Measurements from ENCODE around the gene MCF2L. TPM values are rescaled to one million over a fixed set of nuclear protein-coding genes. Genes with fewer than 3 reads are reported as not detected.

Gene MCF2L
- total RNA-seq, 2 donors from 2014 or later, result 48.0 to 49.9 TPM

- Mint-ChIP-seq H3K27me3 (ENCODE audit: insufficient read depth) (peaks cover 2% of the 10 kb centered on the region), H3K4me1 (peaks cover 30% of the 10 kb centered on the region), H3K9me3 (no peaks in the 10 kb centered on the region), H3K4me3 (no peak overlapping the region), H3K27ac (no peak overlapping the region), H3K36me3 (ENCODE audit: low read depth) (peaks cover 2% of the 10 kb centered on the region)
- no peaks in the 10 kb centered on the region for H3K4me1 ChIP-seq (ENCODE audit: control insufficient read depth, insufficient read depth, low read length)
- no peaks in the 10 kb centered on the region for H3K36me3 ChIP-seq (ENCODE audit: control insufficient read depth, insufficient read depth, low read length)
- H3K27ac ChIP-seq (ENCODE audit: low read depth, low read length), result no peak overlapping the region
- no peaks in the 10 kb centered on the region for H3K27me3 ChIP-seq (ENCODE audit: control insufficient read depth, insufficient read depth, low read length, poor library complexity, severe bottlenecking)
- no peak for TF ChIP-seq CTCF (conservative IDR thresholded peaks at IDR 0.05)
- DNase-seq, result no peak
- H3K9me3 ChIP-seq (ENCODE audit: control insufficient read depth, low read length), result no peaks in the 10 kb centered on the region
- no peak overlapping the region for H3K9ac ChIP-seq (ENCODE audit: extremely low read depth, low read length, poor library complexity, severe bottlenecking)
- no peak overlapping the region for H3K4me3 ChIP-seq (ENCODE audit: low read length)
- 93 to 97% methylated on average over 15 of the region's 15 CpGs for WGBS, 2 experiments (ENCODE audit: insufficient coverage in 1 of 2, insufficient read length in 1 of 2)
Observed at GRCh38 chr13:112955271-112955937, 13.6 kb upstream of the MCF2L start.

- no peak overlapping the region for H3K27ac Mint-ChIP-seq
- H3K36me3 Mint-ChIP-seq (ENCODE audit: low read depth), result peaks cover 2% of the 10 kb centered on the region
- H3K9me3 ChIP-seq (ENCODE audit: control insufficient read depth, low read length), result no peaks in the 10 kb centered on the region
- no peaks in the 10 kb centered on the region for H3K4me1 ChIP-seq (ENCODE audit: control insufficient read depth, insufficient read depth, low read length)
- no peaks in the 10 kb centered on the region for H3K27me3 ChIP-seq (ENCODE audit: control insufficient read depth, insufficient read depth, low read length, poor library complexity, severe bottlenecking)
- no peak overlapping the region for H3K4me3 Mint-ChIP-seq
- no peaks in the 10 kb centered on the region for H3K36me3 ChIP-seq (ENCODE audit: control insufficient read depth, insufficient read depth, low read length)
- no peaks in the 10 kb centered on the region for H3K9me3 Mint-ChIP-seq
- no peak overlapping the region for H3K9ac ChIP-seq (ENCODE audit: extremely low read depth, low read length, poor library complexity, severe bottlenecking)
- no peaks in the 10 kb centered on the region for H3K27me3 Mint-ChIP-seq (ENCODE audit: insufficient read depth)
- WGBS, 2 experiments (ENCODE audit: insufficient coverage in 1 of 2, insufficient read length in 1 of 2), result 90 to 91% methylated on average over 10 to 11 of the region's 11 CpGs
- no peak for DNase-seq
- no peak overlapping the region for H3K4me3 ChIP-seq (ENCODE audit: low read length)
- H3K27ac ChIP-seq (ENCODE audit: low read depth, low read length), result no peak overlapping the region
- TF ChIP-seq CTCF (conservative IDR thresholded peaks at IDR 0.05), result no peak
- peaks cover 27% of the 10 kb centered on the region for H3K4me1 Mint-ChIP-seq
Observed at GRCh38 chr13:112955956-112956355, 13.1 kb upstream of the MCF2L start.

DNA sequence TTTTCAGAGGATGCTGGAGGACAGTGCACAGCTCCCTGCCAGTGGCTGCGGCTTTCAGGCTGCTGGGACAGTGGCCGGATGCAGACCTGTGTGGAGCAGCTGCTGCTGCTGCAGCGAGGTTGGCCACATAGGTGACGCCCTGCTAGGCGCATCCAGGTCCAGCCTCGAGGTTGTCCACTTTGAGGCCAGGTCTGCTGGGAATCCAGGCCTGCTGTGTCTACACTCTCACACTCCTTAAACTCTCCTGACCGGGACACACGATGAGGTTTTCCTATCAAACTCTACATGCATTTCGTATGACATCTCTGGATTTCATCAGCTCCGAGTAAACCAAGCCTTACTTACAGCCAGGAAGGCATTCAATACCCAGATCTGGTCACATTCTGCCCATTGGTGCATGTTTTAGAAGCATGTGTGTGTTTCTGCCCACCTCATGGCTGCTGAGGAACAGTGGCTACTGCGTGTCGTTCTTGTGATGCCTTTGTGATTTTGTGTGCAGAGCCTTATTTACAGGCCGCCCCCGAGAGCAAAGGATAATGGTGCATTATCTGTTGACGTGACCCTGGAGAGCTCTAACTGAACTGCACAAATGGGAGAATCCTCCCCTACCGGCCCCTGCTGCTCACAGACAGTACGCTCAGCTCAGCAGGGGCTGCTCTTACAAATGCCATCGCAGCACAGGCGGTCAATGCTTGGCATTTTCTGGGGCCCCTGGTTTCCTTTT, 12.3 kb upstream of the MCF2L start:
- Mint-ChIP-seq H3K9me3 (no peaks in the 10 kb centered on the region), H3K4me1 (peaks cover 23% of the 10 kb centered on the region), H3K4me3 (no peak overlapping the region), H3K27me3 (ENCODE audit: insufficient read depth) (no peaks in the 10 kb centered on the region), H3K27ac (no peak overlapping the region), H3K36me3 (ENCODE audit: low read depth) (peaks cover 2% of the 10 kb centered on the region)
- Histone ChIP-seq H3K9me3 (ENCODE audit: control insufficient read depth, low read length) (no peaks in the 10 kb centered on the region), H3K36me3 (ENCODE audit: control insufficient read depth, insufficient read depth, low read length) (no peaks in the 10 kb centered on the region), H3K9ac (ENCODE audit: extremely low read depth, low read length, poor library complexity, severe bottlenecking) (no peak overlapping the region), H3K4me1 (ENCODE audit: control insufficient read depth, insufficient read depth, low read length) (no peaks in the 10 kb centered on the region), H3K27me3 (ENCODE audit: control insufficient read depth, insufficient read depth, low read length, poor library complexity, severe bottlenecking) (no peaks in the 10 kb centered on the region), H3K4me3 (ENCODE audit: low read length) (no peak overlapping the region), H3K27ac (ENCODE audit: low read depth, low read length) (no peak overlapping the region)
- DNase-seq, result no peak
- TF ChIP-seq CTCF (conservative IDR thresholded peaks at IDR 0.05), result peak; percentile 21
- 62 to 71% methylated on average over 13 to 19 of the region's 19 CpGs for WGBS, 2 experiments (ENCODE audit: insufficient coverage in 1 of 2, insufficient read length in 1 of 2)
